Effector memory CD4-positive, alpha-beta T cell (primary cell): ENCODE data around the gene HEG1.

Source experiments
- DNase-seq, 3 donors: peaks; one replicate each; pipeline ENCODE4 v3.0.0-alpha.2; 2020
- H3K27ac ChIP-seq: 2 replicates; pipeline ENCODE4 v1.7.0; 2013; ENCODE audit warnings: mild to moderate bottlenecking, low read length, moderate library complexity; ENCODE audit not compliant: insufficient read depth, poor library complexity, severe bottlenecking
- H3K27me3 ChIP-seq: replicated peaks from 2 replicates; pipeline ENCODE4 v1.7.0; 2013; ENCODE audit warnings: mild to moderate bottlenecking, low read length; ENCODE audit not compliant: insufficient read depth, control insufficient read depth, poor library complexity, severe bottlenecking
- H3K36me3 ChIP-seq: 2 replicates; pipeline ENCODE4 v1.7.0; 2013; ENCODE audit warnings: mild to moderate bottlenecking, low read length, moderate library complexity; ENCODE audit not compliant: control insufficient read depth, insufficient read depth
- H3K4me1 ChIP-seq: 2 replicates; pipeline ENCODE4 v1.7.0; 2013; ENCODE audit warnings: low read length, mild to moderate bottlenecking; ENCODE audit not compliant: control insufficient read depth, insufficient read depth, poor library complexity, severe bottlenecking
- H3K4me3 ChIP-seq: 2 replicates; pipeline ENCODE4 v1.7.0; 2013; ENCODE audit warnings: low read length, low read depth, mild to moderate bottlenecking; ENCODE audit not compliant: insufficient read depth, poor library complexity, severe bottlenecking
- H3K9me3 ChIP-seq: 2 replicates; pipeline ENCODE4 v1.7.0; 2013; ENCODE audit warnings: mild to moderate bottlenecking, low read length, moderate library complexity; ENCODE audit not compliant: control insufficient read depth
- total RNA-seq, 3 donors: gene quantifications; one replicate each; lab custom pipeline; 2026; lab: John Stamatoyannopoulos, UW

Gene HEG1
- total RNA-seq: 43.1 to 84.9 (median 59.8) reads per million in 3 donors

GRCh38 chr3:125055913-125056745 lies at the start of gene HEG1:
Gene HEG1 (minus strand): TSS chr3:125055997. CDS start chr3:125055890, 107 bp downstream.
- H3K9me3 ChIP-seq: no peaks in the 10 kb centered on the region
- peaks cover 35% of the 10 kb centered on the region for H3K4me1 ChIP-seq
- DNase-seq: peak; percentile 56 to 67 (median 65)
- H3K27ac ChIP-seq: peak within 1 kb of the TSS; percentile 78
- peaks cover 3% of the 10 kb centered on the region for H3K27me3 ChIP-seq
- peak within 1 kb of the TSS; percentile 79 for H3K4me3 ChIP-seq
- H3K36me3 ChIP-seq: no peaks in the 10 kb centered on the region

- no peaks in the 10 kb centered on the region for H3K27me3 ChIP-seq
- no peaks in the 10 kb centered on the region for H3K4me1 ChIP-seq
- no peak for DNase-seq
- no peak overlapping the region for H3K27ac ChIP-seq
- no peaks in the 10 kb centered on the region for H3K9me3 ChIP-seq
- no peaks in the 10 kb centered on the region for H3K36me3 ChIP-seq
- H3K4me3 ChIP-seq: no peak overlapping the region
Measured at GRCh38 chr3:125105116-125105515, 49.3 kb upstream of the HEG1 start.

GRCh38 chr3:125104639-125105038 lies 48.8 kb upstream of the HEG1 start:
- no peaks in the 10 kb centered on the region for H3K9me3 ChIP-seq
- no peak overlapping the region for H3K27ac ChIP-seq
- H3K4me3 ChIP-seq: no peak overlapping the region
- H3K36me3 ChIP-seq: no peaks in the 10 kb centered on the region
- no peaks in the 10 kb centered on the region for H3K4me1 ChIP-seq
- DNase-seq: no peak
- no peaks in the 10 kb centered on the region for H3K27me3 ChIP-seq

- no peak overlapping the region for H3K4me3 ChIP-seq
- no peak for DNase-seq
- H3K4me1 ChIP-seq: no peaks in the 10 kb centered on the region
- H3K36me3 ChIP-seq: no peaks in the 10 kb centered on the region
- H3K27me3 ChIP-seq: no peaks in the 10 kb centered on the region
- H3K27ac ChIP-seq: no peak overlapping the region
- no peaks in the 10 kb centered on the region for H3K9me3 ChIP-seq
Measured at GRCh38 chr3:125103406-125103805, 47.6 kb upstream of the HEG1 start.

GRCh38 chr3:125102470-125102869 lies 46.7 kb upstream of the HEG1 start:
- DNase-seq: no peak
- H3K36me3 ChIP-seq: no peaks in the 10 kb centered on the region
- H3K4me3 ChIP-seq: no peak overlapping the region

GRCh38 chr3:125098611-125099291 lies 43.0 kb upstream of the HEG1 start:
- H3K9me3 ChIP-seq: no peaks in the 10 kb centered on the region
- no peaks in the 10 kb centered on the region for H3K36me3 ChIP-seq
- no peak overlapping the region for H3K4me3 ChIP-seq
- no peaks in the 10 kb centered on the region for H3K27me3 ChIP-seq
- no peak for DNase-seq
- H3K27ac ChIP-seq: no peak overlapping the region
- H3K4me1 ChIP-seq: no peaks in the 10 kb centered on the region

More at GRCh38 chr3:125102470-125102869, 46.7 kb upstream of the HEG1 start:
- H3K4me1 ChIP-seq: no peaks in the 10 kb centered on the region
- no peaks in the 10 kb centered on the region for H3K27me3 ChIP-seq
- no peaks in the 10 kb centered on the region for H3K9me3 ChIP-seq
- H3K27ac ChIP-seq: no peak overlapping the region

- Histone ChIP-seq H3K27ac (no peak overlapping the region), H3K4me3 (no peak overlapping the region), H3K4me1 (no peaks in the 10 kb centered on the region), H3K9me3 (no peaks in the 10 kb centered on the region), H3K27me3 (no peaks in the 10 kb centered on the region), H3K36me3 (no peaks in the 10 kb centered on the region)
- DNase-seq: no peak
Measured at GRCh38 chr3:125090649-125091048, 34.9 kb upstream of the HEG1 start.

- Histone ChIP-seq H3K9me3 (no peaks in the 10 kb centered on the region), H3K4me1 (no peaks in the 10 kb centered on the region), H3K36me3 (no peaks in the 10 kb centered on the region), H3K27me3 (no peaks in the 10 kb centered on the region), H3K4me3 (no peak overlapping the region), H3K27ac (no peak overlapping the region)
- DNase-seq: no peak
Measured at GRCh38 chr3:125087768-125088391, 32.1 kb upstream of the HEG1 start.

GRCh38 chr3:125085166-125085565 lies 29.4 kb upstream of the HEG1 start:
- no peaks in the 10 kb centered on the region for H3K27me3 ChIP-seq
- no peaks in the 10 kb centered on the region for H3K9me3 ChIP-seq
- H3K36me3 ChIP-seq: no peaks in the 10 kb centered on the region
- no peak overlapping the region for H3K27ac ChIP-seq
- H3K4me1 ChIP-seq: no peaks in the 10 kb centered on the region
- no peak overlapping the region for H3K4me3 ChIP-seq
- DNase-seq: no peak

- Histone ChIP-seq H3K27me3 (no peaks in the 10 kb centered on the region), H3K9me3 (no peaks in the 10 kb centered on the region), H3K27ac (no peak overlapping the region), H3K4me3 (no peak overlapping the region), H3K36me3 (no peaks in the 10 kb centered on the region), H3K4me1 (no peaks in the 10 kb centered on the region)
- DNase-seq: no peak
Measured at GRCh38 chr3:125083776-125084175, 28.0 kb upstream of the HEG1 start.
